CD4-positive, alpha-beta T cell treated with Interferon gamma for 1 hour (primary cell): Measurements from ENCODE around the gene INHBA.

Experiments
- DNase-seq: peaks from one replicate; pipeline ENCODE4 v3.0.0-alpha.2; 2020

Gene INHBA

GRCh38 chr7:41710838-41711237 is 7.9 kb upstream of the INHBA start:
- DNase-seq = no peak

GRCh38 chr7:41709621-41710020 is 6.7 kb upstream of the INHBA start:
- peak; percentile 40 for DNase-seq

GRCh38 chr7:41708581-41709358 is 5.9 kb upstream of the INHBA start:
- no peak for DNase-seq

- no peak for DNase-seq
These were observed 3.5 kb upstream of the INHBA start for GRCh38 chr7:41706228-41706930.

- DNase-seq = peak; percentile 80
These were observed 2.4 kb upstream of the INHBA start for GRCh38 chr7:41705109-41705901.

GRCh38 chr7:41701068-41701941 is 1.6 kb downstream of the INHBA start:
- no peak for DNase-seq

- no peak for DNase-seq
These were observed 2.8 kb downstream of the INHBA start for GRCh38 chr7:41700044-41700471.

GRCh38 chr7:41699516-41699915 is 3.4 kb downstream of the INHBA start:
- no peak for DNase-seq

- no peak for DNase-seq
These were observed 4.2 kb downstream of the INHBA start for GRCh38 chr7:41698726-41699125.

GRCh38 chr7:41698114-41698513 is 4.8 kb downstream of the INHBA start:
- DNase-seq = no peak

- no peak for DNase-seq
These were observed 6.5 kb downstream of the INHBA start for GRCh38 chr7:41696323-41696916.

- no peak for DNase-seq
These were observed 7.1 kb downstream of the INHBA start for GRCh38 chr7:41695661-41696322.

- DNase-seq = no peak
These were observed 8.4 kb downstream of the INHBA start for GRCh38 chr7:41694495-41694894.

GRCh38 chr7:41693150-41693997 is 9.5 kb downstream of the INHBA start:
- no peak for DNase-seq

- DNase-seq = no peak
These were observed 10.6 kb downstream of the INHBA start for GRCh38 chr7:41692251-41692650.

GRCh38 chr7:41691286-41692190 is 11.4 kb downstream of the INHBA start:
- no peak for DNase-seq

- DNase-seq = no peak
These were observed 13.1 kb downstream of the INHBA start for GRCh38 chr7:41689815-41690214.

- DNase-seq = no peak
These were observed 14.0 kb downstream of the INHBA start for GRCh38 chr7:41688906-41689305.

- no peak for DNase-seq
These were observed 14.8 kb downstream of the INHBA start for GRCh38 chr7:41688012-41688625.
